Measurements from ENCODE around the gene VSTM2B.
A peak's percentile ranks its signal among the peaks of the same experiment; 100 is the strongest.

DNA sequence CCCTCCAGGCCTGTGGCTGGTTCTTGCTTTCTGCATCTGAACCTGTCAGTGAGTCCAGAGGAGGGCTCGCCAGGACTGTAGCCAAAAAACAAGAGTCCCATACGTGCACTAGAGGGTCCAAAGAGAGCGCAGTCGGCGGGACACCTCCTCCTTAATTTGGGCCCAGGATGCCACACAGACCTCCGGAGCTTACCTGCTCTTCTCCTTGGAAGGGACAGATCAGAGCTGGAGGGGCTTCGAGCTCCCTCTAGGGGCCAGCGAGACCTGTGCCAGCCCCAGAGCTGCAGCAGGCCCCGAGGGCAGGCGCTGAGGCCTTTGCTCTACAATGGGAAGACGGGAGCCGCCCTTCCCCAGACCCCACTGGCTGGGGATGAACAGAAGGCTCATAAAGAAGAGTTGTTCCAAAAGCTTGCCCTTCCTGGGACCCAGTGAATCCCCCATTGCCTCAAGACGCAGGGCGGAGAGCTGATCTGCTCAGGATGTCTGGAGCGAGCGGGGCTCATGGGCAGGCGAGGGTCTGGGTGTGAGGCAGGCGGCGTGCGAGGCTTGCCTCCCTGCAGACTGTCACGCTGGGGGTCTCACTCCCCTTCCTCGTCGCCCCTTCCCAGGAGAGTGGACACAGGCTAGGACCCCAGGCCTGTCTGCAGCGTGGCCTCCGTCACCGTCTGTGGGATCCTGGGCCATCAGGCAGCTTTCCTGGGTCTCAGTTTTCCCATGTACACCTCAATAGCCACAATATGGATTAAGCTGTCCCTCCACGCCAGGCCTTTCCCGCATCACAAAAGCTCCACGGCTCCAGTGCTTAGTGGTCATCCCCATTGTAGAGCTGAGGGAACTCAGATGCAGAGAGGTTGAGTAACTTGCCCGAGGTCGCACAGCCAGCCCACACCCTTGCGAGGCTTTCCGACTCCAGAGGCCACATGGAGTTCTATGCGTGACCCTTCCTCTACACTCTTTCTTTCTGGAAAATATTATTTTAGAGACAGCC, 46.9 kb upstream of the VSTM2B start:
- TF ChIP-seq, protein P1, sequence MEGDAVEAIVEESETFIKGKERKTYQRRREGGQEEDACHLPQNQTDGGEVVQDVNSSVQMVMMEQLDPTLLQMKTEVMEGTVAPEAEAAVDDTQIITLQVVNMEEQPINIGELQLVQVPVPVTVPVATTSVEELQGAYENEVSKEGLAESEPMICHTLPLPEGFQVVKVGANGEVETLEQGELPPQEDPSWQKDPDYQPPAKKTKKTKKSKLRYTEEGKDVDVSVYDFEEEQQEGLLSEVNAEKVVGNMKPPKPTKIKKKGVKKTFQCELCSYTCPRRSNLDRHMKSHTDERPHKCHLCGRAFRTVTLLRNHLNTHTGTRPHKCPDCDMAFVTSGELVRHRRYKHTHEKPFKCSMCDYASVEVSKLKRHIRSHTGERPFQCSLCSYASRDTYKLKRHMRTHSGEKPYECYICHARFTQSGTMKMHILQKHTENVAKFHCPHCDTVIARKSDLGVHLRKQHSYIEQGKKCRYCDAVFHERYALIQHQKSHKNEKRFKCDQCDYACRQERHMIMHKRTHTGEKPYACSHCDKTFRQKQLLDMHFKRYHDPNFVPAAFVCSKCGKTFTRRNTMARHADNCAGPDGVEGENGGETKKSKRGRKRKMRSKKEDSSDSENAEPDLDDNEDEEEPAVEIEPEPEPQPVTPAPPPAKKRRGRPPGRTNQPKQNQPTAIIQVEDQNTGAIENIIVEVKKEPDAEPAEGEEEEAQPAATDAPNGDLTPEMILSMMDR (conservative IDR thresholded peaks at IDR 0.05), result peak; percentile 78
- TF ChIP-seq ZFX (IDR thresholded peaks at IDR 0.05), result no peak

Data from C4-2B (cell line).